Bronchial epithelial cell (primary cell): ENCODE measurements around the gene LY6G6F. TPM values are rescaled to one million over a fixed set of nuclear protein-coding genes. Genes with fewer than 3 reads are reported as not detected.

Experiments
- DNase-seq: peaks from one replicate; pipeline ENCODE4 v3.0.0-alpha.2; 2010; ENCODE audit warnings: low read depth
- FAIRE-seq: peaks from 2 replicates; lab custom pipeline; 2011; peaks lifted over from hg19 to GRCh38; lab: Jason Lieb, UNC
- H3K27me3 ChIP-seq: 2 replicates; pipeline ENCODE4 v1.5.1; 2011; ENCODE audit warnings: low read length; ENCODE audit not compliant: control insufficient read depth, insufficient read depth
- H3K36me3 ChIP-seq: 2 replicates; pipeline ENCODE4 v1.5.1; 2011; ENCODE audit warnings: low read length; ENCODE audit not compliant: control insufficient read depth, insufficient read depth
- H3K4me3 ChIP-seq: 2 replicates; pipeline ENCODE4 v1.5.1; 2011; ENCODE audit warnings: mild to moderate bottlenecking, low read depth, low read length, control low read depth
- total RNA-seq: library from RNA; depleted of rRNA; stranded (reverse); fragments of >200 nt; gene quantifications from 2 replicates; pipeline ENCODE4 v1.2.1, GENCODE V29; 2014
- TF ChIP-seq, protein P1 (sequence below): IDR thresholded peaks from 2 replicates; pipeline ENCODE4 v1.5.1; 2011; ENCODE audit warnings: mild to moderate bottlenecking, moderate library complexity, low read length, control low read depth, inconsistent platforms; ENCODE audit not compliant: insufficient read depth, severe bottlenecking

Gene LY6G6F
- total RNA-seq, 1 donor from 2014 or later, result not detected

DNA sequence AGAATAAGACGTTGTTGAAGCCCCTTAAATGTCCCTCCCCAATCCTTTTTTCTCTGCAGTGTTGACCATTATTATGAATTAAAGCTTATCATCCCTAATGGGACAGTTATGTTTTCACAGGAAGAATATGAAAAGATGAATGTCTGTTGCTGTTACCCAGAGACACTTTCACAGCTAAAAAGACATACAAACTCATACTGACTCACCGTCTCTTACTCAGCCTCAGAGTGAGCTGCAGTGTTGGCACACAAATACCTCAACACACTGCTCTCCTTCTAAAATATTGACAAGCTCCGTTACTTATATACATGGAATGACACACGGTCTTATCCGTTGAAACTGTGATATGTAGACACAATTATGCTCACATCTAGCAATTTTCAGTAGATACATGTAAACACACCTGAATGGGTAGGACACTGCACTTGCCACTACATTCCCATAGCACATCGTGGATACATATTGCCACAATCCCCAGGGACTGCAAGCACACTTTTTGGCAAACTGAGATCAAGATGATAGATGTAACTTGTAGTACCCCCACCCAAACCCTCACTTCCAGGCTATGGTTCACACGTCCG is 46.2 kb downstream of the LY6G6F start:
- FAIRE-seq, result no peak

DNA sequence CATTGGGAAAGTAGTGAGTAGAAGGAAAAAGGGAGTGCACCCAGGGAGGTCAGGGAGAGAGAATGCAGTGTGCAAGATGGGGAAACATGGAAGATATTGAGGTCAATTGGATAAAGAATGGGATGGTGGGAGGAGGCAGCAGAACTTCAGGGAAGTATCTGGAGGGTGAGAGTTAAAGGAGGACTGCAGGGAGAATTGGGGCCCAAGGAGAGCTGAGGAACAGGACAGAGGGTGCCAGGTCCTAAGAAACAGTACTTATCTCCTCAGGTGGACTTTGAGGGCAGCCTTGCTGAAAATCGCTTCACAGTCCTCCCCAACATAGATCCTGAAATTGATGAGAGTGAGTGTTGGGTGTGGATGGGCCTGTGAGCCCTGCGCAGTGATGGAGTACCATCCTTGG is 51.6 kb downstream of the LY6G6F start:
- no peak for DNase-seq
- no peak overlapping the region for H3K4me3 ChIP-seq
- FAIRE-seq, result no peak
- no peaks in the 10 kb centered on the region for H3K27me3 ChIP-seq
- TF ChIP-seq, protein P1, sequence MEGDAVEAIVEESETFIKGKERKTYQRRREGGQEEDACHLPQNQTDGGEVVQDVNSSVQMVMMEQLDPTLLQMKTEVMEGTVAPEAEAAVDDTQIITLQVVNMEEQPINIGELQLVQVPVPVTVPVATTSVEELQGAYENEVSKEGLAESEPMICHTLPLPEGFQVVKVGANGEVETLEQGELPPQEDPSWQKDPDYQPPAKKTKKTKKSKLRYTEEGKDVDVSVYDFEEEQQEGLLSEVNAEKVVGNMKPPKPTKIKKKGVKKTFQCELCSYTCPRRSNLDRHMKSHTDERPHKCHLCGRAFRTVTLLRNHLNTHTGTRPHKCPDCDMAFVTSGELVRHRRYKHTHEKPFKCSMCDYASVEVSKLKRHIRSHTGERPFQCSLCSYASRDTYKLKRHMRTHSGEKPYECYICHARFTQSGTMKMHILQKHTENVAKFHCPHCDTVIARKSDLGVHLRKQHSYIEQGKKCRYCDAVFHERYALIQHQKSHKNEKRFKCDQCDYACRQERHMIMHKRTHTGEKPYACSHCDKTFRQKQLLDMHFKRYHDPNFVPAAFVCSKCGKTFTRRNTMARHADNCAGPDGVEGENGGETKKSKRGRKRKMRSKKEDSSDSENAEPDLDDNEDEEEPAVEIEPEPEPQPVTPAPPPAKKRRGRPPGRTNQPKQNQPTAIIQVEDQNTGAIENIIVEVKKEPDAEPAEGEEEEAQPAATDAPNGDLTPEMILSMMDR, result no peak
- peaks cover 11% of the 10 kb centered on the region for H3K36me3 ChIP-seq

More for the DNA sequence above, 46.2 kb downstream of the LY6G6F start:
- DNase-seq, result peak; percentile 83
- TF ChIP-seq, protein P1, result no peak
- Histone ChIP-seq H3K36me3 (no peaks in the 10 kb centered on the region), H3K4me3 (no peak overlapping the region), H3K27me3 (no peaks in the 10 kb centered on the region)

Other genes with a start within 250 kb of the LY6G6F start
- gene MICB, start 208.7 kb upstream of the LY6G6F start, total RNA-seq, result 2.9 and 3.7 TPM in 2 replicates
- gene MCCD1, start 177.9 kb upstream of the LY6G6F start, total RNA-seq, result not detected in 2 replicates
- 335 and 385 TPM in 2 replicates for gene DDX39B, start 164.9 kb upstream of the LY6G6F start, total RNA-seq
- gene ATP6V1G2, start 160.3 kb upstream of the LY6G6F start, total RNA-seq, result 0.26 and 0.51 TPM in 2 replicates
- gene NFKBIL1, start 159.3 kb upstream of the LY6G6F start, total RNA-seq, result 38.9 and 40.0 TPM in 2 replicates
- gene LTA, start 134.6 kb upstream of the LY6G6F start, total RNA-seq, result not detected in 2 replicates
- not detected in 2 replicates for gene TNF, start 131.3 kb upstream of the LY6G6F start, total RNA-seq
- not detected in 2 replicates for gene LTB, start 124.4 kb upstream of the LY6G6F start, total RNA-seq
- gene LST1, start 120.6 kb upstream of the LY6G6F start, total RNA-seq, result not detected in 2 replicates
- not detected in 2 replicates for gene NCR3, start 113.9 kb upstream of the LY6G6F start, total RNA-seq
- gene AIF1, start 91.6 kb upstream of the LY6G6F start, total RNA-seq, result not detected in 2 replicates
- gene PRRC2A, start 86.2 kb upstream of the LY6G6F start, total RNA-seq, result 21.1 and 24.7 TPM in 2 replicates
- 71.1 and 84.1 TPM in 2 replicates for gene BAG6, start 54.2 kb upstream of the LY6G6F start, total RNA-seq
- 0.26 and 0.53 TPM in 2 replicates for gene APOM, start 51.0 kb upstream of the LY6G6F start, total RNA-seq
- 28.4 and 30.5 TPM in 2 replicates for gene C6orf47, start 46.1 kb upstream of the LY6G6F start, total RNA-seq
- gene GPANK1, start 41.9 kb upstream of the LY6G6F start, total RNA-seq, result 10.0 and 10.2 TPM in 2 replicates
- 61.1 and 72.7 TPM in 2 replicates for gene CSNK2B, start 40.8 kb upstream of the LY6G6F start, total RNA-seq
- 1.1 and 2.3 TPM in 2 replicates for gene LY6G5B, start 36.9 kb upstream of the LY6G6F start, total RNA-seq
- gene LY6G5C, start 25.8 kb upstream of the LY6G6F start, total RNA-seq, result 0.13 TPM in 1 of 2 replicates, not detected in the other
- gene ABHD16A, start 3.5 kb upstream of the LY6G6F start, total RNA-seq, result 32.9 and 66.2 TPM in 2 replicates
- gene LY6G6D, start 8.5 kb downstream of the LY6G6F start, total RNA-seq, result not detected in 2 replicates
- 0.38 TPM in 1 of 2 replicates, not detected in the other for gene LY6G6C, start 14.9 kb downstream of the LY6G6F start, total RNA-seq
- under 0.01 TPM in 1 of 2 replicates, not detected in the other for gene MPIG6B, start 16.5 kb downstream of the LY6G6F start, total RNA-seq
- gene DDAH2, start 22.4 kb downstream of the LY6G6F start, total RNA-seq, result 14.5 and 19.5 TPM in 2 replicates
- 480 and 574 TPM in 2 replicates for gene CLIC1, start 29.7 kb downstream of the LY6G6F start, total RNA-seq
- gene MSH5, start 33.1 kb downstream of the LY6G6F start, total RNA-seq, result 3.4 and 4.0 TPM in 2 replicates
- 1.3 TPM in 2 replicates for gene SAPCD1, start 55.8 kb downstream of the LY6G6F start, total RNA-seq
- gene VWA7, start 70.5 kb downstream of the LY6G6F start, total RNA-seq, result 0.26 and 1.4 TPM in 2 replicates
- gene VARS1, start 88.9 kb downstream of the LY6G6F start, total RNA-seq, result 40.8 and 53.2 TPM in 2 replicates
- 28.9 and 29.2 TPM in 2 replicates for gene LSM2, start 100.1 kb downstream of the LY6G6F start, total RNA-seq
- 0.53 and 1.4 TPM in 2 replicates for gene HSPA1L, start 108.4 kb downstream of the LY6G6F start, total RNA-seq
- 50.3 and 55.3 TPM in 2 replicates for gene HSPA1A, start 108.7 kb downstream of the LY6G6F start, total RNA-seq
- 118 and 193 TPM in 2 replicates for gene HSPA1B, start 120.9 kb downstream of the LY6G6F start, total RNA-seq
- gene NEU1, start 156.0 kb downstream of the LY6G6F start, total RNA-seq, result 65.8 and 70.3 TPM in 2 replicates
- 1.8 and 10.5 TPM in 2 replicates for gene SLC44A4, start 172.1 kb downstream of the LY6G6F start, total RNA-seq
- gene EHMT2, start 190.8 kb downstream of the LY6G6F start, total RNA-seq, result 10.8 and 14.5 TPM in 2 replicates
- gene ZBTB12, start 195.2 kb downstream of the LY6G6F start, total RNA-seq, result 0.64 and 1.3 TPM in 2 replicates
- 0.26 and 0.53 TPM in 2 replicates for gene C2, start 220.9 kb downstream of the LY6G6F start, total RNA-seq
- gene CFB, start 239.2 kb downstream of the LY6G6F start, total RNA-seq, result 2.4 and 2.6 TPM in 2 replicates